GM21723 (cell line): ENCODE results near the gene ZNF699.
"Not testable (repeated sequence)": the region's sequence is repeated elsewhere in the genome, so short reads cannot be mapped to it uniquely, and the experiment has no call there.

Experiments used
- ATAC-seq: cut with Tn5 transposase; IDR thresholded peaks from one replicate; pipeline ENCODE4 v1.9.1; 2021; ENCODE audit warnings: mild to moderate bottlenecking, moderate library complexity; ENCODE audit not compliant: unreplicated experiment

Gene ZNF699

DNA sequence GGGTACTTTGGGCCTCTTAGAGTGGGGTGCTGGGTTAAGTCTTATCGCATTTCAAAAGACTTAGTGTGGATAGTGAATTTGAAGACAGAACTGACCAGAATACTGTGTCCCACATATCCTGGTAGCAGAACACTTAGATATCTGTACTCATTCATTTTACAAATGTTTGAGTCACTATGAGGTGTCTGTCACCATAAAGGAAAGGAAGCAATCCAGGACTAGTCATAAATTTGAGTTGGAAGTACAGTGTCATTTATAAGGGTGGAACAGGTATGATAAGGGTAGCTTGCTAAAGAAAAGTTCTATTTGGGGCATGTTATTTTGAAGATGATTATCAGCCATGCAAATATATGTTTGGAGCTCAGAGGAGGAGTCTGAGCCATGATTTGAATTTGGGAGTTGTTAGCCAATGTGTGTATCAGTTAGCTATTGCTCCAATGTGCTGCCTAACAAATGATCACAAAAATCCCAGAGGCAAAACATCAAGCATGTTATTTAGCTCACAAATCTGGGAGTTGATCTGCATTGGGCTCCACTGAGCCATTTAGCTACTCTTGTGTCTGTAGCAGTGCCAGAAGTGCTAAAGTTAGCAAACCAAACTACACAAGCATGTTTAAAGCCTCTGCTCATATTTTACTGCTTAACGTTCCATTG is 20.3 kb downstream of the ZNF699 start:
- ATAC-seq, result no peak

DNA sequence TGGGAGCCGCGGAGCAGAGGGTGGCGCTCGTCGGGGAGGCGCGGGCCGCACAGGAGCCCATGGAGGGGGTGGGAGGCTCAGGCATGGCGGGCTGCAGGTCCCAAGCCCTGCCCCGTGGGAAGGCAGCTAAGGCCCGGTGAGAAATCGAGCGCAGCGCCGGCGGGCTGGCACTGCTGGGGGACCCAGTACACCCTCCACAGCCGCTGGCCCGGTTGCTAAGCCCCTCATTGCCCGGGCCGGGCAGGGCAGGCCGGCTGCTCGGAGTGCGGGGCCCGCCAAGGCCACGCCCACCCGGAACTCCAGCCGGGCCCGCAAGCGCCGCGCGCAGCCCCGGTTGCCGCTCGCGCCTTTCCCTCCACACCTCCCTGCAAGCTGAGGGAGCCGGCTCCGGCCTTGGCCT is 26.2 kb downstream of the ZNF699 start:
- ATAC-seq, result not testable (repeated sequence)

DNA sequence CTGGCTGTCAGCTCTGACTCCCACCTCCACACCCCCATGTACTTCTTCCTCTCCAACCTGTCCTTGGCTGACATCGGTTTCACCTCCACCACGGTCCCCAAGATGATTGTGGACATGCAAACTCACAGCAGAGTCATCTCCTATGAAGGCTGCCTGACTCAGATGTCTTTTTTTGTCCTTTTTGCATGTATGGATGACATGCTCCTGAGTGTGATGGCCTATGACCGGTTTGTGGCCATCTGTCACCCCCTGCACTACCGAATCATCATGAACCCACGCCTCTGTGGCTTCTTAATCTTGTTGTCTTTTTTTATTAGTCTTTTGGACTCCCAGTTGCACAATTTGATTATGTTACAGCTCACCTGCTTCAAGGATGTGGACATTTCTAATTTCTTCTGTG is 58.4 kb downstream of the ZNF699 start:
- ATAC-seq, result no peak

DNA sequence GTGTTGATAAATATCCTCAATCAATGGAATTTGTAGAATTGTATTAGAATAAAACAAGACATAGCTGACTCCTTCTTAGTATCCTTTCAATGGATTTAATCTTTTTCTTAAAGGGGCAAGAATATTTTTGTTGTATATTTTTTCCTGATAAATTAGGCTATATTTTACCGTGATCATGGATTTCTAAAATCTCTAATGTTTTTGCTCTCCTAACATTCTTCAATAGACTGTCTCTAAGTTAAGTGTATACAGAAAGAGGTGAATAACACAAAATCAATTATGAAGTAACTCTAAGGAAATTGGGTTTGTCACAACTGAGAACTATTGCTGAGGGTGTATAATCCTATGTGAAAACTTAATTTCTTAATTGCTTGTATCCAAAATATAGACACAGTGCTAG is 59.0 kb downstream of the ZNF699 start, which contains the start of gene OR7E24:
Gene OR7E24, plus strand, starts transcription at position 301 of the 400 bp plus-strand sequence. CDS start 114 bp downstream, outside the sequence.
- ATAC-seq, result no peak
